Parathyroid adenoma (tissue), 2 donors: ENCODE measurements around the gene SMR3A.

Experiments
- H2AFZ ChIP-seq: fragments of 300-600 bp; sonication (generic); one replicate; pipeline ENCODE4 v1.7.0; 2017; ENCODE audit warnings: antibody characterized with exemption, mild to moderate bottlenecking
- H3K27ac ChIP-seq: fragments of 300-600 bp; sonication (generic); one replicate; pipeline ENCODE4 v1.7.0; 2017
- H3K27me3 ChIP-seq: fragments of 300-600 bp; sonication (generic); one replicate; pipeline ENCODE4 v1.7.0; 2017; ENCODE audit warnings: low read length; ENCODE audit not compliant: control insufficient read depth, insufficient read depth
- H3K36me3 ChIP-seq: fragments of 300-600 bp; sonication (generic); one replicate; pipeline ENCODE4 v1.7.0; 2017; ENCODE audit warnings: low read length; ENCODE audit not compliant: control insufficient read depth, insufficient read depth
- H3K4me1 ChIP-seq: fragments of 300-600 bp; sonication (generic); one replicate; pipeline ENCODE4 v1.7.0; 2017; ENCODE audit warnings: control low read depth
- H3K4me2 ChIP-seq: fragments of 300-600 bp; sonication (generic); one replicate; pipeline ENCODE4 v1.7.0; 2017; ENCODE audit warnings: low read length
- H3K4me3 ChIP-seq: fragments of 300-600 bp; sonication (generic); one replicate; pipeline ENCODE4 v1.7.0; 2017; ENCODE audit warnings: low read depth, low read length
- H3K79me2 ChIP-seq: fragments of 300-600 bp; sonication (generic); one replicate; pipeline ENCODE4 v1.7.0; 2017; ENCODE audit warnings: control low read depth
- H3K9ac ChIP-seq: fragments of 300-600 bp; sonication (generic); one replicate; pipeline ENCODE4 v1.7.0; 2017; ENCODE audit warnings: mild to moderate bottlenecking
- H3K9me3 ChIP-seq: fragments of 300-600 bp; sonication (generic); one replicate; pipeline ENCODE4 v1.7.0; 2017; ENCODE audit warnings: low read length; ENCODE audit not compliant: control insufficient read depth
- CTCF ChIP-seq: fragments of 300-600 bp; sonication (generic); IDR thresholded peaks from one replicate; pipeline ENCODE4 v1.7.0; 2017; ENCODE audit warnings: antibody characterized with exemption, mild to moderate bottlenecking
- donor health status: primary hyperparathyroidism.

The SMR3A gene

GRCh38 chr4:70365479-70365878 is 4.9 kb downstream of the SMR3A start:
- H3K4me1 ChIP-seq, result no peaks in the 10 kb centered on the region
- H3K36me3 ChIP-seq, result no peaks in the 10 kb centered on the region
- no peak overlapping the region for H3K27ac ChIP-seq
- no peak for TF ChIP-seq CTCF
- no peak overlapping the region for H2AFZ ChIP-seq
- no peaks in the 10 kb centered on the region for H3K9me3 ChIP-seq
- H3K4me2 ChIP-seq, result no peak overlapping the region
- H3K79me2 ChIP-seq, result no peaks in the 10 kb centered on the region
- H3K9ac ChIP-seq, result no peak overlapping the region
- H3K27me3 ChIP-seq, result no peaks in the 10 kb centered on the region
- no peak overlapping the region for H3K4me3 ChIP-seq

GRCh38 chr4:70367813-70368212 is 7.3 kb downstream of the SMR3A start:
- Histone ChIP-seq H2AFZ (no peak overlapping the region), H3K27ac (no peak overlapping the region), H3K27me3 (no peaks in the 10 kb centered on the region), H3K4me3 (no peak overlapping the region), H3K36me3 (no peaks in the 10 kb centered on the region), H3K4me2 (no peak overlapping the region), H3K9ac (no peak overlapping the region), H3K9me3 (no peaks in the 10 kb centered on the region), H3K4me1 (no peaks in the 10 kb centered on the region), H3K79me2 (no peaks in the 10 kb centered on the region)
- no peak for TF ChIP-seq CTCF

- no peak for TF ChIP-seq CTCF
- Histone ChIP-seq H3K4me1 (no peaks in the 10 kb centered on the region), H3K79me2 (no peaks in the 10 kb centered on the region), H3K27me3 (no peaks in the 10 kb centered on the region), H3K27ac (no peak overlapping the region), H3K4me2 (no peak overlapping the region), H3K4me3 (no peak overlapping the region), H2AFZ (no peak overlapping the region), H3K9me3 (no peaks in the 10 kb centered on the region), H3K36me3 (no peaks in the 10 kb centered on the region), H3K9ac (no peak overlapping the region)
Measured at GRCh38 chr4:70371987-70372386, 11.4 kb downstream of the SMR3A start.

GRCh38 chr4:70372760-70373159 is 12.2 kb downstream of the SMR3A start:
- H3K9ac ChIP-seq, result no peak overlapping the region
- H3K36me3 ChIP-seq, result no peaks in the 10 kb centered on the region
- no peak for TF ChIP-seq CTCF
- no peak overlapping the region for H2AFZ ChIP-seq
- H3K79me2 ChIP-seq, result no peaks in the 10 kb centered on the region
- H3K27ac ChIP-seq, result no peak overlapping the region
- no peak overlapping the region for H3K4me2 ChIP-seq
- no peaks in the 10 kb centered on the region for H3K4me1 ChIP-seq
- H3K27me3 ChIP-seq, result no peaks in the 10 kb centered on the region
- no peak overlapping the region for H3K4me3 ChIP-seq
- H3K9me3 ChIP-seq, result no peaks in the 10 kb centered on the region

- no peaks in the 10 kb centered on the region for H3K9me3 ChIP-seq
- H3K79me2 ChIP-seq, result no peaks in the 10 kb centered on the region
- H3K9ac ChIP-seq, result no peak overlapping the region
- H3K27ac ChIP-seq, result no peak overlapping the region
- H3K36me3 ChIP-seq, result no peaks in the 10 kb centered on the region
- no peak overlapping the region for H3K4me2 ChIP-seq
- H3K27me3 ChIP-seq, result no peaks in the 10 kb centered on the region
- no peak for TF ChIP-seq CTCF
- no peak overlapping the region for H3K4me3 ChIP-seq
- H3K4me1 ChIP-seq, result no peaks in the 10 kb centered on the region
- H2AFZ ChIP-seq, result no peak overlapping the region
Measured at GRCh38 chr4:70380578-70380977, 20.0 kb downstream of the SMR3A start.
